HepG2 (cell line): ENCODE results near the gene ZBTB2.

Source experiments
- CBX1 ChIP-seq: IDR thresholded peaks from one replicate; pipeline ENCODE4 v1.6.1; 2016; ENCODE audit warnings: antibody characterized with exemption, low read depth
- MEF2D ChIP-seq: sonication (generic); formaldehyde crosslinking; IDR thresholded peaks from 2 replicates; pipeline ENCODE4 v1.5.1; 2020; ENCODE audit warnings: mild to moderate bottlenecking, missing genetic modification reagents
- PHB2 ChIP-seq: fragments of 450-650 bp; IDR thresholded peaks from 2 replicates; pipeline ENCODE4 v1.6.1; 2018; ENCODE audit not compliant: partially characterized antibody
- SKI ChIP-seq: fragments of 450-650 bp; IDR thresholded peaks from one replicate; pipeline ENCODE4 v1.6.1; 2018; ENCODE audit warnings: mild to moderate bottlenecking; ENCODE audit not compliant: partially characterized antibody
- TAF1 ChIP-seq: sonication (generic); formaldehyde crosslinking; IDR thresholded peaks from 2 replicates; pipeline ENCODE4 v1.4.0; 2020; ENCODE audit warnings: missing genetic modification reagents
- TRIM24 ChIP-seq: sonication (generic); formaldehyde crosslinking; IDR thresholded peaks from 2 replicates; pipeline ENCODE4 v1.8.0; 2022; ENCODE audit warnings: mild to moderate bottlenecking, missing genetic modification reagents
- U2AF1 ChIP-seq: fragments of 200-400 bp; formaldehyde crosslinking; optimal IDR thresholded peaks from 2 replicates; pipeline ENCODE3; 2017; ENCODE audit warnings: mild to moderate bottlenecking, low read depth, low read length
- ZNF530 ChIP-seq: sonication (generic); formaldehyde crosslinking; IDR thresholded peaks from 2 replicates; pipeline ENCODE4 v1.5.0; 2020; ENCODE audit warnings: low read depth, mild to moderate bottlenecking, missing genetic modification reagents
- ZSCAN9 ChIP-seq: IDR thresholded peaks from 2 replicates; pipeline ENCODE4 v1.6.1; 2016; ENCODE audit warnings: borderline replicate concordance

GRCh38 chr6:151353795-151354194 is 37.6 kb downstream of the ZBTB2 start:
- TF ChIP-seq ZNF530 (CRISPR knock-in tag) (no peak), TAF1 (CRISPR knock-in tag) (no peak), ZSCAN9 (CRISPR knock-in tag) (no peak), CBX1 (no peak), PHB2 (no peak), U2AF1 (no peak), TRIM24 (CRISPR knock-in tag) (no peak), SKI (no peak), MEF2D (CRISPR knock-in tag) (no peak)
